Stimulated activated CD8-positive, alpha-beta memory T cell treated with anti-CD3 and anti-CD28 coated beads, Interleukin-15, amount 100 ng/mL, for 24 hours (primary cell): ENCODE results near the gene TANGO6.

Source experiments
- DNase-seq: peaks from one replicate; pipeline ENCODE4 v3.0.0-alpha.2; 2020; ENCODE audit warnings: low read depth

Gene TANGO6

DNA sequence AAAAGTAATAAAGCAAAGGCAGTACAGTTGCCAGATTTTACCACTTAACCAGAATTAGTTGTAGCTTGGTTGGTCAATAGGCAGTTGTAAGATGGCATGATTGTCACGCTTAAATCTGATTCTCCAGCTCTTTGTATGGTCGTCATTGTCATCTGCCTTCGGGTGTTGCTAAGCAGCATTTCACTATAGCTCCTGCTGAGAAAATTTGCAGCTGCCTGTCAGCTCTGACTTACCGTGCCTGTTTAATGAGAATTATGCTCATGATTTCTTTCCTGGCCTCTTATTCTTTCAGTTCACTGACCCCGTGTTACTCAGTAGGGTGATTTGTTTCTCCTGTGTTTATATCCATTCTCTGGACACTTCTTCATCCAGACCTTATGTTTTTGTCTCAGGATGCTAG is 66.7 kb downstream of the TANGO6 start:
- DNase-seq = no peak

DNA sequence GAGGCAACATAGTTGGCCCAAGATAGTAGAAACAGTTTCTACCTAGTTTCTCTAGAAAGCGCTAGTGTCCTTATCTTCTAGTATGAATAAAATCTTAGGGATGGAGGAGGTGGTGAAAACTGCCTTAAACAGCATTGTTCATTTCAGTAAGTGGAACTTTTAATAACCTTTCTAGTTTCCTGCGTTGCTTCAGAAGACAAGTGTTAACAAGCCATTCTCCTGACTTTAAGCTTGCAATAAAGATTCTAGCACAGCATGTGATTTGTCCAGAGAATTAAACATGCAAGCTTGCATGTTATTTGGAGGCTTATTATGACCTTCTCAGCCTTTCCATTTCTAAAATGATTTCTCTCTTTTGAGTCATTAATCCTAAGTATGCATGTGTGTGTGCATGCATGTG is 72.3 kb downstream of the TANGO6 start:
- no peak for DNase-seq

GRCh38 chr16:68917541-68917940 is 74.2 kb downstream of the TANGO6 start:
- no peak for DNase-seq

DNA sequence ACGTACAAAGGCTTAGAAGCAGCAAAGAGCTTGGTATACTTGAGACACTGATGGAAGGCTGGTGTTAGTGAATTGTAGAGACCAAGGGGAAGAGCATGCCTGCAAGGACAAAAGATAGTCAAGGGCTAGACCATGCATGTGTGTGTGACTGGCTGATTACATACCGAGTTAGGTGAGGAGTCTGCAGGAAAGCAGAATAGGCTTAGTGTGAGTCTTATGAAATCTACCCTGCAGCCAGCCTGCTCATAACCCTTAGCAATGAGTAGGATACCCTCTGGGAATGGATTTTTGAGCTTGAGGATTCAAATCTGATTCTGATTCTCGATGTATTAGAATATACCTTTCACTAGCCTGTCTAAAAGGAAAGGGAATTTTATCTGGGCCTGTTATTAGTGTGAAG is 77.0 kb downstream of the TANGO6 start:
- no peak for DNase-seq

GRCh38 chr16:68921637-68922036 is 78.3 kb downstream of the TANGO6 start:
- DNase-seq = no peak

DNA sequence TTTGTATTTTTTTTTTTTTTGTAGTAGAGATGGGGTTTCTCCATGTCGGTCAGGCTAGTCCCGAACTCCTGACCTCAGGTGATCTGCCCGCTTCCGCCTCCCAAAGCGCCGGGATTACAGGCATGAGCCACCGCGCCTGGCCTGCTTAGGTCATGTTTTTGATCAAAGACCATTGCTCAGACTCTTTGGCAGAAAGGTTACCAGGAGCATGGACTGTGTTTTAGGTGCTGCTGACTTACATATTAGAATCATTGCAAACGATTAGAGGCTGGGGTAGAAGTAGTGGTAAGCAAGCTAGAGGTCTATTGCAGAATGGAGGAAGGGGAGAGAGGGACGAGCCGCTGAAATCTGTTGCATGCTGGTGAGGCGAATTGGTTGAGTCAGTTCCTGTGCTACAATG is 79.8 kb downstream of the TANGO6 start:
- no peak for DNase-seq

DNA sequence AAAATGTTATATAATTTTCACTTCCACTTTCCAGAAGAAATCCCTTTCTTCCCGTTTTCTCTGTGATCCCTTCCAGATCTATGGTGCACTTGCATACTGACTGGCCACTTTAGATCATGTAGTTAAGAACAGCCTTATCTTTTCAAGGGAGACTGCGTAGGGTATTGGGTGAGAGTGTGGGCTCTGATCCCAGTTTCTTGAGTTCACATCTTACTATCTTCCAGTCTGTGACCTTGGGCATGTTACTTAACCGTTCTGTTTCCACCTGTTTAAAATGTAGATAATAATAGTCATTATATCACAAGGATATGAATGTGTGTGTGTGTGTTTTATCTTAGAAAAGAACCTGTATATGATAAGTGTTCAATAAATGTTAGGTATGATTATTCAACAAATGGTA is 83.7 kb downstream of the TANGO6 start:
- DNase-seq = no peak

- no peak for DNase-seq
Measured at GRCh38 chr16:68931196-68931595, 87.9 kb downstream of the TANGO6 start.

DNA sequence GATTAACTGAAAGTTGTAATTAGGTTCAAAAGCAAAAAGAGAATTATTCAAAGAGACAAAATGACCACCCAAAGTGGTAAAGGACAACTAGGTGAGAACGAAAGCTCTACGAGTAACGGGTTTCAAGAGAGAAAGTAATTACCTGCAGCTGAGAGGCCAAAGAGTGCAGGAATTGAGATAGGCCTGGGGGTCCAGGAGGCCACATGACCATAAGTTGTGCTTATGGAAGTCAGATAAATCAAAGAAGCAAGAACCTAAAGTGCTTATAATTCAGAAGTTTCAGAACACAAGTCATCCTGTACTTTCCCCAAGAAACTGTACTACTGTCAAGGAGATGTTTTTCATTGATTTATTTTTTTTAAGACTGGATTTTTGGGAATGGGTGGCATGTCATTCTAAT is 91.1 kb downstream of the TANGO6 start:
- DNase-seq = no peak

GRCh38 chr16:68935008-68935407 is 91.7 kb downstream of the TANGO6 start:
- DNase-seq = no peak

GRCh38 chr16:68936736-68937631 is 93.7 kb downstream of the TANGO6 start:
- no peak for DNase-seq

DNA sequence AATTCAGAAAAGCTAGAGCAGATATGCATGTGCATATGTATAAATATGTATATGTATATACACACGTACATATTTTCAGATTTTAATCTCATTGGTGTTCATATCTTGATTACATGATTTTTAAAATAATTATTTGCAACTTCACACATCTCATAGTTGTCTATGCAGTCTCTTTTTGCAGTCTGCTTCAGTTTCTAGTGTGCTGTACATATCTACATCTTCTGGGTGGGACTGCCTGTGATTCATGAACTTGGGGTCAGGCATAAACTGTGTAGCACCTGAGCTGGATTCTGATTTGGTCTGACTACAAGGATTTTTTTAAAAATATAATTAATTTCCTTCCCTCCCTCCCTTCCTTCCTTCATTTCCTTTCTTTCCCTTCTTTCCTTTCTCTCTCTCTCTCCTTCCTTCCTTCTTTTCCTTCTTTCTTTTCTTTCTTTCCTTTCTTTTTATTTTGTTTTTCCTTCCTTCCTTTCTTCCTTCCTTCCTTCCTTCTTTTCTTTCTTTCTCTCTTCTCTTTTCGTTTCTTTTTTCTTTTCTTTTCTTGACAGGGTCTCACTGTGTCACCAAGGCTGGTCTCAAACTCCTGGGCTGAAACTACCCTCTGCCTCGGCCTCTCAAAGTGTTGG is 96.5 kb downstream of the TANGO6 start:
- no peak for DNase-seq

- no peak for DNase-seq
Measured at GRCh38 chr16:68940816-68941215, 97.5 kb downstream of the TANGO6 start.

DNA sequence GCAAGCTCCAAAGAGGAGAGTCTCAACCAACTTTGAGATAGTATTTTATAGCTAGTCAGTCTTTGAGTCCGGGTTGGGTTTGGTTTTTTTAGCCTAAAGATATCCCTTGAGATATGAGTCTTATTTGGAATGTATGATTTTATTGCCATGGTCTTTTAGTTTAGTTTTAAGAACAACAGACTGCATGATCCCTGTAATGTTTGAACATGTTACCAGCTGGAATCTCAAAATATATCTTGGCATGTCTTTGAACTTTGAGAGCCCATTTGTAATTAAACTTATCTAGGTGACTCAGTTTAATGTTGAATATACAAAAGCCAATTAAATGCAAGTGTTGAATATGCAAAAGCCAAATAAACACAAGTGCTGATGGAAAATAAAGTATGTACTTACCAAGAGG is 100.6 kb downstream of the TANGO6 start:
- no peak for DNase-seq

- no peak for DNase-seq
Measured at GRCh38 chr16:68948230-68948910, 105.0 kb downstream of the TANGO6 start.

DNA sequence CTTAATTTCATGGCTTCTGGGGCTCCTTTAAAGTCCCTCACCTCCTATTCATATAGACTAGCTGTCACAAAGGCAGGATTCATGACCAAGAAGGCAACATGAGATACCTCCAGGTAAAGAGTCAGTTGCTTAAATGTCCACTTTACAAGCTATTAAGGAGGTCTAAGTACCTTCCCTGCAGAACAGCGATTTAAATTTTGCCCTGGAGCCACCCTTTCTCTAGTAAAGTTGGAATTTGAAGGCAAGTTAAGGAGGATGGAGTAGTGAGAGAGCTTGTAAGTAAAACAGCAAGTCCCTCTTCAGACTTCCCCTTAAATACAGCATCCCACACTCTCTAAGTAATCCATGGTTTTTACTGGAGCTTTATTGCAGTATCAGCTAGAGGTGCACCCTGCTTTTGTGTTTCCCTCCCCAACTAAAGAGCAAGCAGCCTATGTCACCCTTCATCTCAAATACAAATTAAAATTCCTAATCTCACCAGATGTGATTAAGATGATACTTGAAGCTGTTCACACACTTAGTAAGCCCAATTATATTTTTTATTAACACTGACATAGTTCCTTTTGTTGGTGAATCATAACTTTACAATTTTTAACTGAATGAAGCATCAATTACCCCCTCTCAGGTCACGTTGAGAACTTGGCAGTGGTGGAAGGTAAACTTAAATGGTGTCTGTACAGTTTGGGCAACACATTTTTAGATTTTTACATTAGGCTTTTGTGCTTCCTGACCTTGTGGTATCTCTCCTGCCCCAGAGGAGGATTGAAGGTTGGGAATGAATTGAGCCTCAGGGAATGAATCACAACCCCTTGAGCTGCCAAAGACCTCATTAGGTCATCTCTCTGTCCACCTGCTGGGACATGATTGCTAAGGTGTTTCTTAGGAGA is 108.9 kb downstream of the TANGO6 start:
- DNase-seq = no peak

- no peak for DNase-seq
Measured at GRCh38 chr16:68954911-68955635, 111.7 kb downstream of the TANGO6 start.

DNA sequence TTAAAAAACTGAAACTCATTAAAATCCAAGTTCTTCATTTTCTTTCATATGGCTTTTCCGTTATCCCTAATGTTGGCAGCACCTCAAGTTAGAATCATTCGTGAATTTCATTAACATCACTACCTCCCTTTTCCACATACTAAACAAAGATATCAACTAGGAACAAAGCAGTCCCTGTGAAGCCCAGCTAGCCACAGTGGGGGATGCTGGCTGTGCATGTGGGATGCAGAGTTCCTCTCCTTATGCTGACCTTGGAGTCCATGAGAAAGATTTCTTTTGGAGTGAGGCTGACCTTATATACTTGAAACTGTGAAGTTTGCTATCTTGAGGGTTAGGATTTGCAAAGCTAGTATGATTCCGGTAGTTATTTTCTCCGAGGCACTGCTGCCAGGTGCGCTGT is 117.6 kb downstream of the TANGO6 start:
- DNase-seq = no peak

GRCh38 chr16:68961778-68962402 is 118.6 kb downstream of the TANGO6 start:
- DNase-seq = no peak

GRCh38 chr16:68969338-68969737 is 126.0 kb downstream of the TANGO6 start:
- no peak for DNase-seq

- no peak for DNase-seq
Measured at GRCh38 chr16:68972013-68972412, 128.7 kb downstream of the TANGO6 start.
